HepG2 (cell line): ENCODE data around the gene SLC13A3. TPM values are rescaled to one million over a fixed set of nuclear protein-coding genes. Genes with fewer than 3 reads are reported as not detected.

Experiments used
- ATAD3A ChIP-seq: sonication (generic); formaldehyde crosslinking; IDR thresholded peaks from 2 replicates; pipeline ENCODE4 v1.4.0; 2020; ENCODE audit warnings: missing genetic modification reagents
- CBX1 ChIP-seq: IDR thresholded peaks from one replicate; pipeline ENCODE4 v1.6.1; 2016; ENCODE audit warnings: antibody characterized with exemption, low read depth
- CENPX ChIP-seq: sonication (generic); formaldehyde crosslinking; IDR thresholded peaks from 2 replicates; pipeline ENCODE4 v1.9.0; 2021; ENCODE audit warnings: mild to moderate bottlenecking, missing genetic modification reagents, moderate library complexity
- ESRRA ChIP-seq: sonication (generic); formaldehyde crosslinking; IDR thresholded peaks from 2 replicates; pipeline ENCODE4 v1.5.1; 2020; ENCODE audit warnings: mild to moderate bottlenecking, low read depth, missing genetic modification reagents
- HNRNPL ChIP-seq: fragments of 200-400 bp; formaldehyde crosslinking; IDR thresholded peaks from 2 replicates; pipeline ENCODE4 v1.6.1; 2017; ENCODE audit warnings: mild to moderate bottlenecking, low read depth, low read length
- KLF6 ChIP-seq: IDR thresholded peaks from 2 replicates; pipeline ENCODE4 v1.8.0; 2016; ENCODE audit warnings: missing biosample characterization, missing genetic modification reagents
- KMT2B ChIP-seq: IDR thresholded peaks from 2 replicates; pipeline ENCODE4 v1.6.1; 2016; ENCODE audit warnings: missing genetic modification reagents, missing compliant biosample characterization
- MTA3 ChIP-seq: sonication (generic); formaldehyde crosslinking; IDR thresholded peaks from 2 replicates; pipeline ENCODE4 v1.4.0; 2020; ENCODE audit warnings: missing genetic modification reagents
- MXI1 ChIP-seq: IDR thresholded peaks from 3 replicates; pipeline ENCODE4 v1.6.1; 2012; ENCODE audit warnings: low read depth, low read length, inconsistent platforms, borderline replicate concordance
- NKX3-1 ChIP-seq: sonication (generic); formaldehyde crosslinking; IDR thresholded peaks from 2 replicates; pipeline ENCODE4 v1.5.0; 2020; ENCODE audit warnings: missing genetic modification reagents
- PHF21A ChIP-seq: sonication (generic); formaldehyde crosslinking; IDR thresholded peaks from 2 replicates; pipeline ENCODE4 v1.5.0; 2020; ENCODE audit warnings: mild to moderate bottlenecking, missing genetic modification reagents
- RBM39 ChIP-seq: fragments of 200-400 bp; formaldehyde crosslinking; IDR thresholded peaks from one replicate; pipeline ENCODE4 v1.6.1; 2018; ENCODE audit warnings: antibody characterized with exemption, mild to moderate bottlenecking, low read depth, low read length; ENCODE audit not compliant: poor library complexity, severe bottlenecking
- RFX1 ChIP-seq: fragments of 450-650 bp; IDR thresholded peaks from 2 replicates; pipeline ENCODE4 v1.6.1; 2017
- RORA ChIP-seq: sonication (generic); formaldehyde crosslinking; IDR thresholded peaks from 2 replicates; pipeline ENCODE4 v1.5.0; 2020; ENCODE audit warnings: mild to moderate bottlenecking, missing genetic modification reagents, moderate library complexity
- TCF7 ChIP-seq: sonication (generic); IDR thresholded peaks from 2 replicates; pipeline ENCODE4 v1.6.1; 2016; ENCODE audit warnings: antibody characterized with exemption, low read depth
- ZNF34 ChIP-seq: sonication (generic); formaldehyde crosslinking; IDR thresholded peaks from 2 replicates; pipeline ENCODE4 v1.4.0; 2020; ENCODE audit warnings: mild to moderate bottlenecking, missing genetic modification reagents, borderline replicate concordance
- ZNF430 ChIP-seq: sonication (generic); formaldehyde crosslinking; IDR thresholded peaks from 2 replicates; pipeline ENCODE4 v1.9.0; 2021; ENCODE audit warnings: mild to moderate bottlenecking, missing genetic modification reagents
- ZNF431 ChIP-seq: sonication (generic); formaldehyde crosslinking; IDR thresholded peaks from 2 replicates; pipeline ENCODE4 v1.9.0; 2022; ENCODE audit warnings: missing genetic modification reagents, low read depth, mild to moderate bottlenecking, borderline replicate concordance
- ZNF468 ChIP-seq: sonication (generic); formaldehyde crosslinking; IDR thresholded peaks from 2 replicates; pipeline ENCODE4 v1.8.0; 2022; ENCODE audit warnings: mild to moderate bottlenecking, moderate library complexity, missing genetic modification reagents
- ZNF703 ChIP-seq: sonication (generic); formaldehyde crosslinking; IDR thresholded peaks from 2 replicates; pipeline ENCODE4 v1.5.1; 2020; ENCODE audit warnings: missing genetic modification reagents, mild to moderate bottlenecking, moderate library complexity, borderline replicate concordance
- ZNF747 ChIP-seq: sonication (generic); formaldehyde crosslinking; IDR thresholded peaks from 2 replicates; pipeline ENCODE4 v1.8.1; 2023; ENCODE audit warnings: missing genetic modification reagents, mild to moderate bottlenecking, borderline replicate concordance
- ZSCAN22 ChIP-seq: sonication (generic); formaldehyde crosslinking; IDR thresholded peaks from 2 replicates; pipeline ENCODE4 v1.4.0; 2020; ENCODE audit warnings: mild to moderate bottlenecking, missing genetic modification reagents
- polyA plus RNA-seq, 8 experiments: library from polyadenylated mRNA; depleted of rRNA in 3 of 8; stranded (reverse) in 7 of 8; unstranded in 1 of 8; fragments of >200 nt; fragmentation: Illumina TruSeq in 4 of 8; extraction: Trizol in 4 of 8; gene quantifications; 2 replicates each; pipeline versions ENCODE4 v1.2.1 to v1.2.3, GENCODE V29; 2011 to 2016; ENCODE audit warnings: low read depth in 4 of 8, missing spikeins in 1 of 8, mixed read lengths in 1 of 8; ENCODE audit not compliant: insufficient read depth in 1 of 8
- total RNA-seq, 5 experiments: library from RNA; depleted of rRNA; stranded (reverse); fragments of >200 nt; fragmentation: Illumina TruSeq; extraction: Trizol; gene quantifications; 2 replicates each; pipeline ENCODE4 v1.2.3, GENCODE V29; 2016; ENCODE audit warnings: low read depth in 1 of 5
- TF ChIP-seq, protein P1 (sequence below): sonication (generic); formaldehyde crosslinking; IDR thresholded peaks from 2 replicates; pipeline ENCODE4 v1.8.1; 2022; ENCODE audit warnings: mild to moderate bottlenecking, missing genetic modification reagents
- TF ChIP-seq, protein P2 (sequence below): sonication (generic); formaldehyde crosslinking; IDR thresholded peaks from 2 replicates; pipeline ENCODE4 v1.5.0; 2020; ENCODE audit warnings: missing genetic modification reagents
- TF ChIP-seq, protein P3 (sequence below): sonication (generic); formaldehyde crosslinking; IDR thresholded peaks from 2 replicates; pipeline ENCODE4 v1.5.0; 2020; ENCODE audit warnings: missing genetic modification reagents

Gene SLC13A3
- total and polyA plus RNA-seq, 2 of the 13 experiments (the other 11 are each of a cell fraction or from before 2014, with no cell fraction given): 66.5 to 76.0 TPM

DNA sequence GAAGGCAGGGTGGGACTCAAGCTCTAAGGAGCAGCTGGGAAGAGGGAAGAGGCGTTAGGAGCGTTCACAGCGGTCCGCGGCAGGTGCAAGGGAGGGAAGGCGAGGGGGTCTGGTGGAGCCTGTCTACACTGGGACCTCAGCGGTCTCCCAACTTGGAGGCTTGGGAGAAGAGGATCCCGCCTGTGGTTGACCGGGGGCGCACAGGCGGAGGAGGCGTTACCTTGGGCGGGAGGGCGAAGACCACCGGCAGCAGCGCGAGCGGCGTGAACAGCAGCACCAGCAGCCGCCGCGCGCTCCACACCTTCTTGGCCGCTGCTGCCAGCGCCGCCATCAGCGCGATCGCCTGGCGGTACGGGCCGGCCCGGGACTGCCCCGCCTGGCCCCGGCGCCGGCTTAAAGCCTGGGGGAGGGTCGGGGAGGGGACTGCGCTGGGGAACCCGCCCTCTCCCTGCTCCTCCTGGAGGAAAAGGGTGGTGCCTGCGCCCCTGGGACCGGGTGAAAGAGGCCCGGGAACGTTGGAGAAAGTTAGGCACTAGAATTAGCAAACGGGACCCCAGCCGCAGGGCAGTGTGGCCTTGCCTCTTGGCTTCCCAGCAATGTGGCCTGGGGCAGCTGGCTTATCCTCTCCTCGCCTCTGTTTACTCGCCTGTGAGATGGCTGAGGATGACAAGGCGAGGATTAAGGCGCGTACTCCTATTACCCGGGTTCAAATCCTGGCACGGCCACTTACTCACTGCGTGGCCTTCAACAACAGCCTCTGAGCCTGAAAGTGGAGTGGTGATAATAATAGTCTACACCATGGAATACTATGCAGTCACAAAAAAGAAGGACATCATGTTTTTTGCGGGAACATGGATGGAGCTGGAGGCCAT lies at the start of gene SLC13A3 (continued):
- TF ChIP-seq, protein P1, sequence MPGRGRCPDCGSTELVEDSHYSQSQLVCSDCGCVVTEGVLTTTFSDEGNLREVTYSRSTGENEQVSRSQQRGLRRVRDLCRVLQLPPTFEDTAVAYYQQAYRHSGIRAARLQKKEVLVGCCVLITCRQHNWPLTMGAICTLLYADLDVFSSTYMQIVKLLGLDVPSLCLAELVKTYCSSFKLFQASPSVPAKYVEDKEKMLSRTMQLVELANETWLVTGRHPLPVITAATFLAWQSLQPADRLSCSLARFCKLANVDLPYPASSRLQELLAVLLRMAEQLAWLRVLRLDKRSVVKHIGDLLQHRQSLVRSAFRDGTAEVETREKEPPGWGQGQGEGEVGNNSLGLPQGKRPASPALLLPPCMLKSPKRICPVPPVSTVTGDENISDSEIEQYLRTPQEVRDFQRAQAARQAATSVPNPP (CRISPR knock-in tag): peak; percentile 72; the same call in 1 of the 2 replicates
- TF ChIP-seq ZNF431 (CRISPR knock-in tag) (no peak; the same call in 1 of the 2 replicates), ZSCAN22 (CRISPR knock-in tag) (no peak; the same call in 1 of the 2 replicates), ZNF747 (CRISPR knock-in tag) (no peak; the same call in 1 of the 2 replicates), ESRRA (CRISPR knock-in tag) (no peak; the same call in 1 of the 2 replicates), NKX3-1 (CRISPR knock-in tag) (0 out of 2 replicates have a peak, but pooled peaks have one; percentile 37), MTA3 (no peak), CBX1 (no peak), TCF7 (no peak), MXI1 (0 out of 3 replicates have a peak, but pooled peaks have one; percentile 15), ZNF430 (CRISPR knock-in tag) (peak; percentile 93), CENPX (CRISPR knock-in tag) (no peak), ATAD3A (CRISPR knock-in tag) (peak; percentile 17; the same call in 1 of the 2 replicates), RFX1 (no peak), ZNF468 (CRISPR knock-in tag) (no peak), KMT2B (CRISPR knock-in tag) (peak; percentile 56), ZNF703 (CRISPR knock-in tag) (peak; percentile 31; the same call in 1 of the 2 replicates), PHF21A (CRISPR knock-in tag) (peak; percentile 91), HNRNPL (0 out of 2 replicates have a peak, but pooled peaks have one; percentile 56), RBM39 (peak; percentile 95), KLF6 (peak; percentile 71), RORA (CRISPR knock-in tag) (no peak), ZNF34 (no peak)
- TF ChIP-seq, protein P2, sequence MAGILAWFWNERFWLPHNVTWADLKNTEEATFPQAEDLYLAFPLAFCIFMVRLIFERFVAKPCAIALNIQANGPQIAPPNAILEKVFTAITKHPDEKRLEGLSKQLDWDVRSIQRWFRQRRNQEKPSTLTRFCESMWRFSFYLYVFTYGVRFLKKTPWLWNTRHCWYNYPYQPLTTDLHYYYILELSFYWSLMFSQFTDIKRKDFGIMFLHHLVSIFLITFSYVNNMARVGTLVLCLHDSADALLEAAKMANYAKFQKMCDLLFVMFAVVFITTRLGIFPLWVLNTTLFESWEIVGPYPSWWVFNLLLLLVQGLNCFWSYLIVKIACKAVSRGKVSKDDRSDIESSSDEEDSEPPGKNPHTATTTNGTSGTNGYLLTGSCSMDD (CRISPR knock-in tag): no peak
- TF ChIP-seq, protein P3, sequence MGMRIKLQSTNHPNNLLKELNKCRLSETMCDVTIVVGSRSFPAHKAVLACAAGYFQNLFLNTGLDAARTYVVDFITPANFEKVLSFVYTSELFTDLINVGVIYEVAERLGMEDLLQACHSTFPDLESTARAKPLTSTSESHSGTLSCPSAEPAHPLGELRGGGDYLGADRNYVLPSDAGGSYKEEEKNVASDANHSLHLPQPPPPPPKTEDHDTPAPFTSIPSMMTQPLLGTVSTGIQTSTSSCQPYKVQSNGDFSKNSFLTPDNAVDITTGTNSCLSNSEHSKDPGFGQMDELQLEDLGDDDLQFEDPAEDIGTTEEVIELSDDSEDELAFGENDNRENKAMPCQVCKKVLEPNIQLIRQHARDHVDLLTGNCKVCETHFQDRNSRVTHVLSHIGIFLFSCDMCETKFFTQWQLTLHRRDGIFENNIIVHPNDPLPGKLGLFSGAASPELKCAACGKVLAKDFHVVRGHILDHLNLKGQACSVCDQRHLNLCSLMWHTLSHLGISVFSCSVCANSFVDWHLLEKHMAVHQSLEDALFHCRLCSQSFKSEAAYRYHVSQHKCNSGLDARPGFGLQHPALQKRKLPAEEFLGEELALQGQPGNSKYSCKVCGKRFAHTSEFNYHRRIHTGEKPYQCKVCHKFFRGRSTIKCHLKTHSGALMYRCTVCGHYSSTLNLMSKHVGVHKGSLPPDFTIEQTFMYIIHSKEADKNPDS (CRISPR knock-in tag): no peak
